CD4-positive, alpha-beta T cell treated with Interferon gamma for 1 hour (primary cell): ENCODE data around the gene PREX1.
"Not testable (repeated sequence)": the region's sequence is repeated elsewhere in the genome, so short reads cannot be mapped to it uniquely, and the experiment has no call there.

Experiments used
- DNase-seq: peaks from one replicate; pipeline ENCODE4 v3.0.0-alpha.2; 2020

PREX1 gene

DNA sequence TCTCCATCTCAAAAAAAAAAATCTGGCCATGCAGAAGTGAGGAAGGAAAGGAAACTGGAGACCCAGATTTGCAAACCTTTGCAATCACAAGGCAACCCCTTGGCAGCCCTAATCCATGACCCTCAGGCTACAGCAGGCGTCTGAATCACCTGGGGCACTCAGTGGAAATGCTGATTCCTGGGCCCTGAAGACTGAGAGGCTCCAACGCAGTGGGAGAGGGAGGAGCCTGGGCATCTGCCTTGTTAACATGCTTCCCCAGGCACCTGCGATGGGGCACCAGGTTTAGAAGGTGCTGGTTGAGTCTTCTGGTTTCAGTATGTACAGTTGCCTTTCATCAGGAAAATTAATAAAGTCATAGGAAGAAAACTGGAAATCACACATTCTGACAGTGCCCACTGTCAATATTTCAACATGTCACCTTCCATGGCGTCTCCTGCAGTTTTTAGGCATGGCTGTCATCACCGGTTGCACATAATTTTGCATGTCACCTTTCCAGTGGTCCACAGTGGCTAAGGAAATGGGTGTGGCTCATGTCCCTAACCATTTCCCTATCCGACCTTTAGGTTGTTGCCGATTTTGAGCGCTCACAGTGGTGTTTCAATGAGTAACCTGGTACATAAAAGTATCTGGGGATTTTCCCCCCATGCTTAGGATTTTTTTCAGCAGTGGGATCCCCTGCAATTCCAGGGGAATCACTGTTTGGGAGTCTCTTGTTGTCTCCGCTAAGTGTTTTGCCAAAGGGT lies 56.9 kb downstream of the PREX1 start:
- no peak for DNase-seq

DNA sequence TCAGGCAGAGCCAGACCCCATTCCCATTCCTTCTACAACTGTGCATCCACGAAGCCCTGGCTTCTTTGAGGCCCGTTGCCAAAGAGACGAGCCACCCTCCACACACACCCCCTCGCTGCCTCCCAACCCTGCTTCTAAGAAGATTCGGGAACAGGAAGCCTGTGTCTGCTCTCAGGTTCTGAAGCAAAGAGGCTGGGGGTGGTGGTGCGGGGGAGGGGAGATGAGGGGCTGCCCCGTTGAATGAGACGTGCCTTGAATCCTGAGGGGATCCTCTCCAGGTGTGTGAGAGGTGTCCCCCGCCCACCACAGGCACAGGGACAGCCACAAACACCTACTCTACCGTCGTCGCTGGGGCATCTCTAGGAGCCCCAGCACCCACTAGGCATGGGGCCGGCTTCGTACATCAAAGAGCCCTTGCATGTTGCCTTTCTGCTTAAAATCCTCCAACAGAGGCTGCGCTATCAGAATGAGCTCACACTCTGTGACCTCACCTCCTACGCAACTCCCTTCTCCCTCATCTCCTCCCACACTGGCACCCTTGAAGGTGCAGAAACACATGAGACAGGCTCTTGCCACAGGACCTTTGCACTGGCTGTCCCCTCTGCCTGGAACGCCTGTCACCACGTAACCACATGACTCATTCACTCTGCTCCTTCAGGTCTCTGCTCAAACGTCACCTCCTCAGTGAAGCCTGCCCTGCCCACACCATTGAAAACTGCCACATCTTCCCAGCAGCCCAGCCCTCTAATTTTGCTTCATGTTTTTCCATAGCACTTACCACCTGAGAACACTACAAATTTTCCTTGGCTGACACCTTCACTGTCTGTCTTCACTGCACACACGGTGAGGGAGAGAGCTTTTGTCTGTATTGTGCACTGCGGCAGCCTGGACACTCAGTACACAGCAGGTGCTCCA lies 58.5 kb downstream of the PREX1 start:
- peak; percentile 85 for DNase-seq

DNA sequence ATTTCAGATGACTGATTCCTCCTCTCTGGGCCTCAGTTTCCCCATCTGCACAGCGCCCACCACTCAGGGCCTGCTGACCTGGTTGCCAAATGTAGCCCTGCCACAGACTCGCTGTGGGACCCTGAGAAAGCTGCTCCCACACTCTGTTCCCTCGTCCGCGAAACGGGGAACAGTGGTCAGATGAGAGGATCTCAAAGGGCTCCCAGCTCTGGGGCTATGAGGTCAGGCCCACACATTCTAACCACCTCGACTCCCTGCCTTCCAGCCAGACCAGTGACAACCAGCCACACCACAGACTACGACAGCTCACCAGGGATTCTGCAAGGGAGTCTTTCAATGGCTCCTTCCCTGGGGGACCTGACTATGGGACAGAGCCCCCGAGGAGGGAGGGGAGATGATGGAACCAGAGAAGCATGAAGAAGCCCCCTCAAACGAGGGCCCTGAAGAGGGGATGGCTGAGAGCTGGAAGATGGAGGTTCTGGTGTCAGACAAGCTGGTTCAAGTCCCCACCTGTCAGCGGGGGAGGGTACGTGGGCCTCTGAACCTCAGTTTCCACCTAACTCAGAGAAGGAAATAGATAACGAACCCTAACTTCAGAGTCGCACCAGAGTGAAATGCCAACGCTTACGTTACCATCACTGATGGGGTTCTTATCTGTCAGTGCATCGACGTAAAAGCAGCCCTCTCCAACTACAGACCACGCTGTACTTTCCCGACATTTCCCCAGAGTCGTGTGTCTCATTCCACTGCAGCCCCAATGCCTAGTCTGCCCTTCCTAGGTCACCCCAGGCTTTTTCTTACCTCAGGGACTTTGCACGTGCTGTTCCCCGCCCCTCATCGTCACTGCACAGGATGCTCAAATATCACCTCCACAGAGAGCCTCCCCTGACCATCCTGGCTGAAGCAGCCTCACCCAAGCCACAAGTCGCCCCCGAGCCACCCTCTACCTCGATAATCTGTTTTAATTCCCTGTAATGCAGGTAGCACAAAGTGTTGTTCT lies 60.5 kb downstream of the PREX1 start:
- no peak for DNase-seq

DNA sequence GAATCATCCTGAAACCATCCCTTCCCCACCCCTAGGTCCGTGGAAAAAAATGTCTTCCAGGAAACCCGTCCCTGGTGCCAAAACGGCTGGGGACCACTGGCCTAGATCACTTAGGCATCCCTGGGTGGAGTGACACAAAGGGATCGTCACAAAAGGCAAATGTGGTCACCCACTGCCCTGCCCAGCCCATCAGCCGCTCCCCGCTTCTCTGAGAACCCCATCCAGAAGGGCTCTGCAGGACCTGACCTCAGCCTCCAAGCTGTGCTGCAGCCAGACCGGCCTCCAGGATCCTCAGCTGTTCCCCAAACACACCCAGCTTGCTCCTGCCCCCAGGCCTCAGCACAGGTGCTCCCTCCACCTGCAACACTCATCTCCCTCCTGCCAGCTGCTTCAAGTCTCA lies 61.6 kb downstream of the PREX1 start:
- no peak for DNase-seq

DNA sequence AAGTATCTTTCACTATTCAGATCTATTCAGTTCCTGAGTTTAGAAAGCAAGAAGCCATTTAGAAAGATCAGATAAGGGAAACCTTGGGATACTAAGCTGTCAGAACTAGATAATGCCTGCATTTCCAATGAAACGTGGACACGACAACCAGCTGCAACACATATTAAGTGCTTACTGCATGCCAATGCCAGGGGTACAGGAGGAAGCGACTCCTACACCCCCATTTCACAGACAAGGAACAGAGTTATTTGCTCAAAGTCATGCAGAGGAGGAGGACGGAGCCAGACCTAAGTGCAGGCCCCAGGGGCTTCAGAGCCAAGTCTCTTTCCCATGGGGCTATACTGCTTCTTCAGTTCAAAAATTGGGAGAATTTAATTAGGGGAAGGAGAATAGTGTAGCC lies 62.4 kb downstream of the PREX1 start:
- DNase-seq, result no peak

DNA sequence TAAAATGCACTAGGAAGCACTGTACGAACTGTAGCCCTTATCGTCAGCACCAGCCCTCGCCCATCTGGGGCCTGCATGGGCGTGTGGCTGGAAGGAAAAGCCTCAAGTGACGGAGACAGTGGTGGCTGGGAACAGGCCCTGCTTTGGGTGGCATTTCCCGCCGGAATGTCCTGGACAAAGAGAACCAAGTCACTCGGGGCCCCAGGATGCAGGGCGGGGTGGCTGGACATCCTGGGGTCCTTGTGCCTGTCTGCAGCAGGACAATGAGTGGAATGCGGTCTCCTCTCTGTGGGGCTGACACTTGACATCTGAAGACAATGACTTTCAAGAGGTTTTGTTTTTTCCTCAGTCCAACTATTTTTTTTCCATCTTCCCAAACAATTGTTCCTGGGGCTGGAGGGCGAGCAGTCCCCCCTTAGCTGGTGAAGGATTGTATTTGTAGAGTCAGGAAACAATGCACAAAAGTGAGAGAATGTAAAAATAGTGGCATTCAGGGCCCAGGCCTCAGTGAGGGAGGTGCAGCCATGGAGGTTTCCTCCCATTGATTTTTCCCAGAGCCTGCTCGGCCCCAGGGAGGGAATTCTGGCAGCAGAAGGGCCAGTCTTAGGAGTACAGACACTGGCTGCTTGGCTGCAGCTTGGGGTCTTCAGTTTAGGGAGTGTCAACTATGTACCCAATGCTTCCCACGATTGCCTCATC lies 64.4 kb downstream of the PREX1 start:
- no peak for DNase-seq

DNA sequence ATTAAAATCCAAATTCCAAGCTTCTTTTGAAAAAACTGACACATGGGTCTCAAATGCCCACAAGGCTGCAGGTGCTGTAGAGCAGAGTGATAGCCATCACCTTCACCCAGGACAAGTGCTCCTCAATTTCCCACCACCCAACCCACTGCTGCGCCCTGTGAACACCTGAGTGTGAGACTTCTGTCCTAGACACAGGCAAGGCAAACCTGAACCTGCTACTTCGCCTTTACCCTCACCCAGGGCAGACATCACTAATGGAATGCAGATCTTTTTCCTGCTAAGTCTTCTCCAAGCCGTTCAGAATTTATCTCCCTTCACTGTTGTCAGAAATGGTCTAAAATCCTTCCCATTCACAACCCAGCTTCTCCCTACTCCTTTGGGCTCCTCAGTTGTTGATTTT lies 65.9 kb downstream of the PREX1 start:
- no peak for DNase-seq

DNA sequence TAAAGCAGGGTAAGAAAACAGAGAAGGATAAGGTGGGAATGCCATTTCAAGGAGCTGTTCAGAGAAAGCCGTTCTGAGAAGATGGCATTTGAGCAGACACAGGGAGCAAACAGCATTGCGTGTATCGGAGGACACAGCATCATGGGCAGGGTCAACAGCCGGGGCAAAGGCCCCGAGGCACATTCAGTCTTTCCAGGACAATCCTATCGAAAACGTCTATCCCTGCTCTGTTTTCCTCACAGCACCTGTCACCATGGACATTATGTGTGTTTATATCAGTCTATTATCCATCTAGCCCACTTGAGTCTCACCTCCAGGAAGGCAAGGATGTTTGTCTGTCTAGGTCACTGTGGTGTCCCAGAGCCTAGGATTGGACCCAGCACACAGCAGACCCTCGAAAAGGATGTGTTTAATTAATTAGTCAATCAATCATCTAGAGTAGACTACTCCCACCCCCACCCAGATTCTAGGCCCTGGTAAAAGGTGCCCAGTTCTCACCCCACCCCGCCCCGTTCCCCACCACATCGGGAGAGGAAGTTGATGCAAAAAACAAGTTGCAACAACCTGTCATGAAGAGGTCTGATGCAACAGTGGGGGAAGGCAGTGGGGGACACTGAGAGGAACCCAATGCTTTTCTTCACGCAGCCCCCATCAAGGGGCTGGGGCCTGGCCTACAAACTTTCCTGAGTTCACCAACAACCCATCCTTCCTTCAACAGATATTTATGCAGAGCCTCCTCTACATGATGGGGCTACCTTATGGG lies 66.6 kb downstream of the PREX1 start:
- DNase-seq, result peak; percentile 75

DNA sequence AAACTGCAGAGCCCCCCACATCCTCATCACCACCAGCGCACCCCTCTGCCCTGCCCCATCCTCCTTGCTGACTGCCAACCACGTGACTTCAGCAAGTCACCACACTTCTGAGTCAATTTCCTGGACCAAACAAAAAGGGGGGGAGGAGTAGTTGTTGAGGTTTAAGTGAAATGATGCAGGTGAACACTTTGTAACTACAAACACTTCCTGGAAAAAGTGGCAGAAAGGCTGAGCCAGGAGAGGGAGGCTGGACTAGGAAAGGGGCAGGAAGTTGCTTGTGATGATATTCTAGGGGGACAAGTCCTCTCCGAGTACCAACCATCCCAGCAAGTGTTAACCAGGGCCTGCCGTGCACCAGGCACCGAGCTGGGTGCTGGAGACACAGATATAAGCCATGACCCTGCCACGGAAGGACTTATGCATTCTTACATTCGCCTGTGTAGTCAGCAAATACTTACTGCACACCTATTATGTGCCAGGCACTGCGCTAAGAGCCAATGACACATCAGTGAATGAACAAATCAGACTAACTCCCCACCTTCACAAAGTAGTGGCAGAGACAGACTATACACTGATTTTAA lies 67.3 kb downstream of the PREX1 start:
- peak; percentile 75 for DNase-seq

DNA sequence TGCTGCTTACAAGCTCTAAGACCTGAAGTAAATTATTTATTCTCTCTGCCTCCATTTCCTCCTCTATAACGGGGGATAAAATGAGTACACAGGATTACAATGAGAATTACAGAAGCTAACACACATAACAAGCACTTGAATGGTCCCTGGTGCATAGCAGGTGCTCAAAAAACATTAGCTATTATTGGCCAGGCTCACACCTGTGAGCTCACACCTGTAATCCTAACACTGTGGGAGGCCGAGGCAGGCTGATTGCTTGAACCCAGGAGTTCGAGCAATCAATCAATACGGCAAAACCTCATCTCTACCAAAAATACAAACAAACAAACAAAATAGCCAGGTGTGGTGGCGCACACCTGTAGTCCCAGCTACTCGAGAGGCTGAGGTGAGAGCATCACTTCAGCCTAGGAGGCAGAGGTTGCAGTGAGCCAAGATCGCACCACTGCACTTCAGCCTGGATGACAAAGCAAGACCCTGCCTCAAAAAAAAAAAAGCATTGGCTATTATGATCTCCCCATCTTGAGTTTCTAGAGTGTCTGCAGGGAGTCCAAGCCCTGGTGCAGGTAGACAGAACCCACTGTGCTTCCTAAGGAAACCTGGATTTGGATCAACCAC lies 68.1 kb downstream of the PREX1 start:
- DNase-seq, result no peak

DNA sequence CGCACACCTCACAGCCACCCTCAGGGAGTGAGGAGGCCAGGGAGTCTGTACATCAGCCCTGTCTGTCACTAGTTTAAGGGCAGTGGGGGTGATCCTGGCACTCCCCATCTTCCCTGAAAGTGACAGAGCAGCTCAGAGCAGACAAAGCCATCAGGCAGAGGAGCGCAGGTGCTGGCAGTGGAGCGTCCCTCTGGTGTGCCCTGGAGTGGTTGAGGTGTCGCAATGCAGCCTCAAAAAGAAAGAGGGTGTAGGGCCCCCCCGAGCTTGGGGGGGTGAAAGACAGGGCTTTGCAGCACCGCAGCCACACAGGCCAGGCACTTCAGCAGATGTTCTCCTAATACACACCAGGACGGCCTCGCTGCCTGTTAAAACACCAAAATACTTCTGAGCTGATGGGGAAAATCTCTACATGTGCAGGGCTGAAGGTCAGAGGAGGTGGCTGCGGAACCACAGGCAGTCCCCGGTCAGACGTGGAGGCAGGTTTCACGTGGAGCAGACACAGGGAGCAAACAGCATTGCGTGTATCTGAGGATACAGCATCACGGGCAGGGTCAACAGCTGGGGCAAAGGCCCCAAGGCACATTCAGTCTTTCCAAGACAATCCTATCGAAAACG lies 69.5 kb downstream of the PREX1 start:
- DNase-seq, result peak; percentile 61

DNA sequence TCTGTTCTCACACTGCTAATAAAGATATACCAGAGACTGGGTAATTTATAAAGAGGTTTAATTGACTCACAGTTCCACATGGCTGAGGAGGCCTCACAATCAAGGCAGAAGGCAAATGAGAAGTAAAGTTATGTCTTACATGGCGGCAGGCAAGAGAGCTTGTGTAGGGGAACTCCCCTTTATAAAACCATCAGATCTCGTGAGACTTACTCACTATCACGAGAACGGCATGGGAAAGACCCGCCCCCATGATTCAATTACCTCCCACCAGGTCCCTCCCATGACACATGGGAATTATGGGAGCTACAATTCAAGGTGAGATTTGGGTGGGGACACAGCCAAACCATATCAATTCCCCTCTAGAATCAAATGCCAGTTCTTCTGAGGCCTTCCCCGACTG lies 71.0 kb downstream of the PREX1 start:
- DNase-seq, result not testable (repeated sequence)

DNA sequence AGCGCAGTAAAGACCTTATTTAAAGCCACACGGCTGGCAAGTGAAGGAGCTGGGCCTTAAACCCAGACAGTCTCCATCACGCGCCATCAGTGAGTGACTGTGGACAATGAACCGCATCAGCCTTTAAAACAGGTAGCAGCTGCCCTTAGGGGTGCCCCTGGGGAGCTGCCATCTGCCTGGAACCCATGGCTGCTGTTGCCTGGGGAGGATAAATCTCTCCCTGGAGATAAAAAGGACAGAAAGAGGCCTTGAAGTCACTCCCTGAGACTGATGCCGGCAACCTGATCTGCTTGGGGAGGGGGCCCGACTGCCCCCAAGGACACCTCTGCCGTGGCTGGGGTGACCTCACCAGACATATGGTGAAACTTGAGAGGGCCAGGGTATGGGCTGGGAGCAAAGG lies 73.5 kb downstream of the PREX1 start:
- no peak for DNase-seq

DNA sequence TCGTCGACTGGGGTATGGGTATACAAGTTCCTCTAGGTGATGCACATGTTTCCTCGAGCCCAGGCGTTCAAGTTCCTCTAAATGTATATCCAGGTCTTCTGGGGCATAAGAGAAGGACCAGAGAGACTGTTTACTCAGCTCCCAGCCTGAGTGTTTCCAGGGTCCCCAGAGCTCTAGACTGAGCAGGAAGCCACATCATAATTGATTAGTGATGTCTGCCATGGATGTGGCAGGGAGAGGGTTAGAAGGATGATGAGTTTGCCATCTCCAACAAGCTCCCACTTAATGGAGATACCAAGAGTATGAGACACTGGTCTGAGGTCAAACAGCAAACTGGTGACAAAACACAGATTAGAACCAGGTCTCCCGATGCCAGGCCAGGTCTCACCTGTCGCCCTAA lies 74.8 kb downstream of the PREX1 start:
- no peak for DNase-seq

DNA sequence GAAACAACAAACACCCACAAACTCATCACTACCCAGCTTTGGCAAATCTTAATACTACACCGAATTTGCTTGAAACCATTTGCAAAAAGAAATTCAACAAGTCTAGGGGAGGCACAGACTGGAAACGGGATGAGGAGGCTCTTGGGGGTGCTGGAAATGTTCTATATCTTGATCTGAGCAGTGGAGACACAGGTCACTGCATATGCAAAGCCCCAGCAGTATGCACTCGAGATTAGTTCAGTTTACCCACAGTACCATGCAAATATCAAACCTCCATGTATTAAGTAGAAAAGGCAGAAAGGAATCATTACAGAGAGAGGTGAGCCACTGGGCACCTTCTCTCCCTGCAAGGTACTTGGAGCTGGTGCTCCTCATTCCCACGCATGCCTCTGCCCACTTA lies 75.9 kb downstream of the PREX1 start:
- DNase-seq, result no peak

DNA sequence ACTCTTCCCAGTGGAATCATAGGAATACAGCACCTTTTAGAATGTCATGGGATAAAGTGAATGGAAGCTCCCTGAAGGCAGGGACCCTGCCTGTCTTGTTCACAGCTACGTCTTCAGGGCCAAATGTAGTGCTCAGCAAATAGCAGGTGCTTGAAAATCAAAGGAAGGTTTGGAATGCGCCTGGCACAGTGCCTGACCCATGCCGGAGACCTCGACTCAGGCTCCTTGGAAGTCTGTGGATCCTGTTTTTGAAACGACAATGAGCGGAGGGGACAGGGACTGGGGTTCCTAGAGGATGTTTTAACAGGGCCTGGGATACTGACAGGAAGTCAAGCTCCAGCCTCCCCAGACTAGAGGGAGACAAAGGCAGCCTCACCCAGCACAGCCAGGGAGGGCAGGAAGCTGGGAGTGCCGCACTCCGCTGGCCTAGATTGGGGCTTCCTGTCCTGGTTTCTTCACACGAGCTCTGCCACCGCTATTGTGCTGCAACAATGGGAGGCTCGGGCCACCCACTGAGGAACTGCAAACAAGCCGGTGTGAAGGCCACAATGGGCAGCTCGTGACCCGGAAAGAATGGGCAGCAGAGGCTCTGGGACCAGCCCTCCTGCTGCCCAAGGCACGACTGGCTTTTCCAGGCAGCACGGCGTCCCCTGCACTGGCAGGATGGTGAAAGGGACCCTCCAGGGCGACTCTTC lies 76.7 kb downstream of the PREX1 start:
- DNase-seq, result peak; percentile 57

DNA sequence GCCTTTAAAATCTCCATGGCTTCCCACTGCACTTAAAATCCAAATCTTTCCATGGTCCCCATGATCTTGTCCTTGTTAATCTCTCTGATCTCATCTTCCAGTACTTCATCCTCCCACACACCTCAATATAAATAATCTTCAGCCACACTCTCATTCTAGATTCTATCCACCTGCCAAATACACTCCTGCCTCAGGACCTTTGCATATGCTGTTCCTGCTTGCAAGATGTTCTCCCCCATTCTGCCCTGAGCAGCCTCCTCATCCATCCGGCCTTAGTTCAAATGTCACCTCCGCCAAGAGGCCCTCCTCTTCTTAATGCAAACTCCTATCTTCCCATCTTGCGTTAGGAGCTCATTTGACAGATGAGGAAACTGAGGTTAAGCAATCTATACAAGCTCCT lies 77.4 kb downstream of the PREX1 start:
- DNase-seq, result no peak

DNA sequence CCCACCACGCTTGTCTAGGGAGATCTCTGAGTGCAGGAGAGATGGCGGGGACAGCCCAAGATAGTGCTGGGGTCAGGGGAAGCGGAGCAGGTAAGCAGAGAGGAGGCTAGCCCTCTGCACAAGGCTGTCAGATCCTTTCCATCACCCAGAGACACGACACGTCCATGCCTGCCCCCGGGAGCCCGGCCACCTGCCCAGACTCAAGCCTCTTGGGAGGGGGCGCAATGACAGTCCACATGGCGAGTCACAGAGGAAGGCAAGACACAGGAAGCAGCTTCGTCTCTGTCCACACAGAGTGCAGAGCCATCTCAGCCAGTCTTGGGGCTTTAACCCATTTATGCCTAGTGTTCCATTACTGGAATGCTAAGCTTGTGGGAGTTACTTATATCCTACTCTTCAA lies 78.4 kb downstream of the PREX1 start:
- no peak for DNase-seq

DNA sequence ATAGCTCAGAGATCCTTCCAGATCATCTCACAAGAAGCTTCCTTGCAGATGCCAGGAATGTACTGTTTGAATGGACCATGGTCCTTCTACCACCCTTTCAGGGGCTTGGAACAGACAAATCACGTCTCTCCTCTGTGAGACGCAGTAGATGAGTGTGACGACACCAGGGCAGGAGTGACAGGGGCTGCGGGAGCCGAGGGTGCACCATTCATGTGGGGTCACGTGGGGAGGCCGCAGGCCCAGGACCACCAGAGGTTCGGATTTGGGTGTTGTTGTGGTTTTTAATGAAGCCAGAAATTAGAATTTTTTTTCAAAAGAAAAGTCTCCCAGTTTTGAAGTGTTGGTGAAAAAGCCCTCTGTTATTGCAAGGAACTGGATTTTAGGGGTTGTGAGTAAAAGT lies 79.2 kb downstream of the PREX1 start:
- no peak for DNase-seq
